DND-41 (cell line): Measurements from ENCODE around the gene PLEKHA5.
A peak's percentile ranks its signal among the peaks of the same experiment; 100 is the strongest.

Experiments used
- ATAC-seq: fragments of 200-7000 bp; cut with Tn5 transposase; 3 replicates; pipeline ENCODE4 v1.9.1; 2021; ENCODE audit warnings: low read depth; ENCODE audit not compliant: insufficient read depth
- DNase-seq: peaks from one replicate; pipeline ENCODE4 v3.0.0-alpha.2; 2020
- H2AFZ ChIP-seq: 2 replicates; pipeline ENCODE4 v1.6.0; 2012; ENCODE audit warnings: low read depth, low read length
- H3K27ac ChIP-seq: 2 replicates; pipeline ENCODE4 v1.5.1; 2012; ENCODE audit warnings: low read length, inconsistent platforms
- H3K27me3 ChIP-seq: fragments of 200-600 bp; sonication (generic); 2 replicates; pipeline ENCODE4 v1.6.0; 2012; ENCODE audit warnings: low read length, mild to moderate bottlenecking, inconsistent platforms; ENCODE audit not compliant: insufficient read depth, poor library complexity
- H3K36me3 ChIP-seq: 2 replicates; pipeline ENCODE4 v1.5.1; 2012; ENCODE audit warnings: low read length, inconsistent platforms; ENCODE audit not compliant: insufficient read depth
- H3K4me1 ChIP-seq: 2 replicates; pipeline ENCODE4 v1.5.1; 2012; ENCODE audit warnings: mild to moderate bottlenecking, low read length; ENCODE audit not compliant: insufficient read depth
- H3K4me2 ChIP-seq: 2 replicates; pipeline ENCODE4 v1.6.0; 2012; ENCODE audit warnings: mild to moderate bottlenecking, moderate library complexity, low read length, inconsistent platforms; ENCODE audit not compliant: insufficient read depth
- H3K4me3 ChIP-seq, 2 experiments: fragments of 200-600 bp in 1 of 2; shearing (Covaris generic) in 1 of 2; 2 replicates each; pipeline ENCODE4 v1.5.1; 2012 to 2016; ENCODE audit warnings: inconsistent platforms in 2 of 2, low read length in 2 of 2, mild to moderate bottlenecking in 2 of 2, low read depth in 1 of 2, moderate library complexity in 1 of 2
- H3K79me2 ChIP-seq: 2 replicates; pipeline ENCODE4 v1.6.0; 2012; ENCODE audit warnings: low read length, inconsistent platforms; ENCODE audit not compliant: insufficient read depth
- H3K9ac ChIP-seq: 2 replicates; pipeline ENCODE4 v1.6.0; 2012; ENCODE audit warnings: low read depth, mild to moderate bottlenecking, inconsistent platforms, low read length, moderate library complexity
- H3K9me3 ChIP-seq: 2 replicates; pipeline ENCODE4 v1.5.1; 2012; ENCODE audit warnings: low read length, moderate library complexity, mild to moderate bottlenecking, inconsistent platforms; ENCODE audit not compliant: insufficient read depth, severe bottlenecking
- H4K20me1 ChIP-seq: 2 replicates; pipeline ENCODE4 v1.6.0; 2012; ENCODE audit warnings: low read length; ENCODE audit not compliant: insufficient read depth
- CTCF ChIP-seq: IDR thresholded peaks from 2 replicates; pipeline ENCODE4 v1.5.1; 2012; ENCODE audit warnings: borderline replicate concordance, low read length, moderate library complexity, mild to moderate bottlenecking; ENCODE audit not compliant: poor library complexity, severe bottlenecking; ENCODE audit errors: extremely low read depth
- EZH2 ChIP-seq: IDR thresholded peaks from 3 replicates; pipeline ENCODE4 v1.6.1; 2012; ENCODE audit warnings: borderline replicate concordance, low read depth, mild to moderate bottlenecking, moderate library complexity, low read length, inconsistent platforms; ENCODE audit not compliant: severe bottlenecking

The PLEKHA5 gene

GRCh38 chr12:19181666-19182426, 52.3 kb downstream of the PLEKHA5 start:
- H3K4me3 ChIP-seq: no peak overlapping the region
- no peak overlapping the region for H3K9ac ChIP-seq
- H3K4me1 ChIP-seq: no peaks in the 10 kb centered on the region
- ATAC-seq: no peak
- H3K9me3 ChIP-seq: no peaks in the 10 kb centered on the region
- peaks cover 3% of the 10 kb centered on the region; the same call in 1 of the 2 replicates for H4K20me1 ChIP-seq
- H3K27me3 ChIP-seq: no peaks in the 10 kb centered on the region
- DNase-seq: no peak
- H3K36me3 ChIP-seq: no peaks in the 10 kb centered on the region
- H3K4me2 ChIP-seq: no peak overlapping the region
- H3K79me2 ChIP-seq: 0 out of 2 replicates have a peak, but pooled peaks cover 3% of the 10 kb centered on the region
- peak; percentile 51 for TF ChIP-seq CTCF
- no peak for TF ChIP-seq EZH2
- H3K27ac ChIP-seq: no peak overlapping the region
- H2AFZ ChIP-seq: no peak overlapping the region

- Histone ChIP-seq H3K27me3 (no peaks in the 10 kb centered on the region), H3K9me3 (no peaks in the 10 kb centered on the region), H3K36me3 (no peaks in the 10 kb centered on the region), H2AFZ (no peak overlapping the region), H3K4me2 (no peak overlapping the region), H3K9ac (no peak overlapping the region), H3K27ac (no peak overlapping the region), H3K79me2 (0 out of 2 replicates have a peak, but pooled peaks cover 3% of the 10 kb centered on the region), H3K4me3 (no peak overlapping the region), H3K4me1 (no peaks in the 10 kb centered on the region), H4K20me1 (peaks cover 3% of the 10 kb centered on the region; the same call in 1 of the 2 replicates)
- peak; percentile 25 for TF ChIP-seq CTCF
- TF ChIP-seq EZH2: no peak
- ATAC-seq: no peak
- DNase-seq: no peak
These were observed 53.7 kb downstream of the PLEKHA5 start for GRCh38 chr12:19183121-19183838.

GRCh38 chr12:19185262-19185929, 55.9 kb downstream of the PLEKHA5 start:
- H3K27ac ChIP-seq: no peak overlapping the region
- TF ChIP-seq CTCF (no peak), EZH2 (no peak)
- ATAC-seq: no peak

More at GRCh38 chr12:19185262-19185929, 55.9 kb downstream of the PLEKHA5 start:
- Histone ChIP-seq H3K36me3 (no peaks in the 10 kb centered on the region), H3K4me3 (no peak overlapping the region), H3K27me3 (no peaks in the 10 kb centered on the region), H3K4me1 (no peaks in the 10 kb centered on the region), H3K79me2 (peaks cover 7% of the 10 kb centered on the region; the same call in 1 of the 2 replicates), H3K9me3 (no peaks in the 10 kb centered on the region), H3K4me2 (no peak overlapping the region), H3K9ac (no peak overlapping the region), H2AFZ (no peak overlapping the region), H4K20me1 (peaks cover 3% of the 10 kb centered on the region; the same call in 1 of the 2 replicates)
- DNase-seq: no peak
